GM23248 (cell line): Measurements from ENCODE around the gene GNAL.

Experiments
- EZH2 ChIP-seq: fragments of 200-600 bp; sonication (generic); IDR thresholded peaks from 2 replicates; pipeline ENCODE4 v1.6.1; 2018; ENCODE audit warnings: antibody characterized with exemption, mild to moderate bottlenecking; ENCODE audit not compliant: insufficient read depth, poor library complexity, severe bottlenecking
- EZH2phosphoT487 ChIP-seq: fragments of 200-600 bp; sonication (generic); IDR thresholded peaks from 2 replicates; pipeline ENCODE4 v1.6.1; 2018; ENCODE audit warnings: antibody characterized with exemption, moderate library complexity, mild to moderate bottlenecking, low read depth; ENCODE audit not compliant: insufficient read depth

DNA sequence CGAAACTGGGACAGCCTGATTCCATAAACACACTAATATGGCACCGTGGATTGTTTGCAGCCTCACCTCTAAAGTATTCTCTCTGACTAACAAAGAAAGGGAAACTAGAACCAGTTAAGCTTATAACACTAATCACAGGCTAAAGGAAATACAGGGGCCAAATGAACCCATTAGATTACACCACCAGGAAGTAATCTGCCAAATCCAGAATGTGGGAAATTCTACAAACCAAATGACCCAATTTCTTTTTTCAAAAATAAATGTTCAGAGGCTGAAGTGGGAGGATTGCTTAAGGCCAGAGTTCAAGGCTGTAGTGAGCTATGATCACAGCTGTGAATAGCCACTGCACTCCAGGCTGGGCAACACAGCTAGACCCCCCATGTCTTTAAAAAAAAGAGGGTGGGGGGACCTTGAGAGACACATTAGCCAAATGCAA lies 220.5 kb downstream of the GNAL start:
- TF ChIP-seq EZH2: no peak
- no peak for TF ChIP-seq EZH2phosphoT487
